Measurements from ENCODE around the gene TUBA3E.
"Not testable (repeated sequence)": the region's sequence is repeated elsewhere in the genome, so short reads cannot be mapped to it uniquely, and the experiment has no call there.

GRCh38 chr2:130180404-130181324 lies 17.6 kb downstream of the TUBA3E start:
- TF ChIP-seq CTCF, POLR2A (IDR thresholded peaks at IDR 0.05): not testable (repeated sequence)
